ENCODE results near the gene PTPRN2. TPM values are rescaled to one million over a fixed set of nuclear protein-coding genes. Genes with fewer than 3 reads are reported as not detected.
A peak's percentile ranks its signal among the peaks of the same experiment; 100 is the strongest.

Gene PTPRN2
- total RNA-seq, 1 experiment from 2014 or later: 3.8 TPM

- H3K4me3 ChIP-seq: no peak overlapping the region
- no peaks in the 10 kb centered on the region for H3K4me1 ChIP-seq
- H3K36me3 ChIP-seq: no peaks in the 10 kb centered on the region
- H3K27ac ChIP-seq: no peak overlapping the region
- H3K27me3 ChIP-seq: peaks cover 3% of the 10 kb centered on the region; the same call in 1 of the 2 replicates
- no peak for DNase-seq
- H3K9me3 ChIP-seq (replicated peaks): no peaks in the 10 kb centered on the region
Measured at GRCh38 chr7:157997471-157997870, 590.2 kb downstream of the PTPRN2 start.

GRCh38 chr7:157997080-157997440 lies 590.6 kb downstream of the PTPRN2 start:
- H3K9me3 ChIP-seq (replicated peaks): no peaks in the 10 kb centered on the region
- peaks cover 4% of the 10 kb centered on the region for H3K27me3 ChIP-seq

GRCh38 chr7:157996359-157997079 lies 591.1 kb downstream of the PTPRN2 start:
- Histone ChIP-seq H3K36me3 (no peaks in the 10 kb centered on the region), H3K9me3 (replicated peaks) (no peaks in the 10 kb centered on the region), H3K4me3 (no peak overlapping the region), H3K27ac (no peak overlapping the region), H3K27me3 (peaks cover 4% of the 10 kb centered on the region), H3K4me1 (no peaks in the 10 kb centered on the region)
- DNase-seq: peak in 1 of 2 experiments; percentile 17

More at GRCh38 chr7:157997080-157997440, 590.6 kb downstream of the PTPRN2 start:
- DNase-seq: no peak
- H3K4me1 ChIP-seq: no peaks in the 10 kb centered on the region
- H3K36me3 ChIP-seq: no peaks in the 10 kb centered on the region
- H3K27ac ChIP-seq: no peak overlapping the region
- H3K4me3 ChIP-seq: no peak overlapping the region

- H3K27ac ChIP-seq: no peak overlapping the region
- no peak for DNase-seq
- no peak overlapping the region for H3K4me3 ChIP-seq
- H3K36me3 ChIP-seq: no peaks in the 10 kb centered on the region
- no peaks in the 10 kb centered on the region for H3K9me3 ChIP-seq (replicated peaks)
- peaks cover 7% of the 10 kb centered on the region for H3K27me3 ChIP-seq
- no peaks in the 10 kb centered on the region for H3K4me1 ChIP-seq
Measured at GRCh38 chr7:157995815-157996214, 591.8 kb downstream of the PTPRN2 start.

- Histone ChIP-seq H3K36me3 (no peaks in the 10 kb centered on the region), H3K4me3 (no peak overlapping the region), H3K4me1 (no peaks in the 10 kb centered on the region), H3K9me3 (replicated peaks) (no peaks in the 10 kb centered on the region), H3K27ac (no peak overlapping the region), H3K27me3 (peaks cover 12% of the 10 kb centered on the region)
- no peak for DNase-seq
Measured at GRCh38 chr7:157994319-157994718, 593.3 kb downstream of the PTPRN2 start.

- Histone ChIP-seq H3K27ac (no peak overlapping the region), H3K27me3 (peaks cover 12% of the 10 kb centered on the region), H3K36me3 (no peaks in the 10 kb centered on the region), H3K4me1 (no peaks in the 10 kb centered on the region), H3K9me3 (replicated peaks) (no peaks in the 10 kb centered on the region), H3K4me3 (no peak overlapping the region)
- no peak for DNase-seq
Measured at GRCh38 chr7:157993406-157994105, 594.1 kb downstream of the PTPRN2 start.

GRCh38 chr7:157992511-157993160 lies 595.0 kb downstream of the PTPRN2 start:
- H3K27me3 ChIP-seq: peaks cover 12% of the 10 kb centered on the region
- H3K9me3 ChIP-seq (replicated peaks): no peaks in the 10 kb centered on the region
- H3K27ac ChIP-seq: no peak overlapping the region
- no peaks in the 10 kb centered on the region for H3K36me3 ChIP-seq
- DNase-seq: no peak
- no peaks in the 10 kb centered on the region for H3K4me1 ChIP-seq
- H3K4me3 ChIP-seq: no peak overlapping the region

GRCh38 chr7:157991761-157992160 lies 595.9 kb downstream of the PTPRN2 start:
- no peak overlapping the region for H3K4me3 ChIP-seq
- no peaks in the 10 kb centered on the region for H3K36me3 ChIP-seq
- H3K4me1 ChIP-seq: no peaks in the 10 kb centered on the region
- H3K27ac ChIP-seq: no peak overlapping the region
- DNase-seq: no peak
- peaks cover 17% of the 10 kb centered on the region for H3K27me3 ChIP-seq
- no peaks in the 10 kb centered on the region for H3K9me3 ChIP-seq (replicated peaks)

GRCh38 chr7:157991351-157991750 lies 596.3 kb downstream of the PTPRN2 start:
- H3K4me1 ChIP-seq: no peaks in the 10 kb centered on the region
- no peak overlapping the region for H3K4me3 ChIP-seq
- no peaks in the 10 kb centered on the region for H3K9me3 ChIP-seq (replicated peaks)
- H3K27ac ChIP-seq: no peak overlapping the region
- no peak for DNase-seq
- no peaks in the 10 kb centered on the region for H3K36me3 ChIP-seq
- H3K27me3 ChIP-seq: peaks cover 17% of the 10 kb centered on the region

- Histone ChIP-seq H3K27ac (no peak overlapping the region), H3K9me3 (replicated peaks) (no peaks in the 10 kb centered on the region), H3K4me3 (no peak overlapping the region), H3K4me1 (no peaks in the 10 kb centered on the region), H3K27me3 (peaks cover 17% of the 10 kb centered on the region), H3K36me3 (no peaks in the 10 kb centered on the region)
- DNase-seq: no peak
Measured at GRCh38 chr7:157990881-157991250, 596.8 kb downstream of the PTPRN2 start.

- no peak overlapping the region for H3K27ac ChIP-seq
- no peak overlapping the region for H3K4me3 ChIP-seq
- no peaks in the 10 kb centered on the region for H3K4me1 ChIP-seq
- no peaks in the 10 kb centered on the region for H3K9me3 ChIP-seq (replicated peaks)
- H3K36me3 ChIP-seq: no peaks in the 10 kb centered on the region
- peak in 1 of 2 experiments; percentile 23 for DNase-seq
- peaks cover 17% of the 10 kb centered on the region for H3K27me3 ChIP-seq
Measured at GRCh38 chr7:157990226-157990880, 597.3 kb downstream of the PTPRN2 start.

- DNase-seq: no peak
- Histone ChIP-seq H3K9me3 (replicated peaks) (no peaks in the 10 kb centered on the region), H3K4me1 (no peaks in the 10 kb centered on the region), H3K36me3 (no peaks in the 10 kb centered on the region), H3K4me3 (no peak overlapping the region), H3K27me3 (peaks cover 17% of the 10 kb centered on the region), H3K27ac (no peak overlapping the region)
Measured at GRCh38 chr7:157989589-157989988, 598.0 kb downstream of the PTPRN2 start.

- Histone ChIP-seq H3K4me3 (no peak overlapping the region), H3K27ac (no peak overlapping the region), H3K36me3 (no peaks in the 10 kb centered on the region), H3K4me1 (no peaks in the 10 kb centered on the region), H3K9me3 (replicated peaks) (no peaks in the 10 kb centered on the region), H3K27me3 (peaks cover 17% of the 10 kb centered on the region)
- no peak for DNase-seq
Measured at GRCh38 chr7:157987906-157988305, 599.7 kb downstream of the PTPRN2 start.

GRCh38 chr7:157986051-157986450 lies 601.6 kb downstream of the PTPRN2 start:
- no peak for DNase-seq

GRCh38 chr7:157985636-157986035 lies 602.0 kb downstream of the PTPRN2 start:
- Histone ChIP-seq H3K27ac (no peak overlapping the region), H3K27me3 (peaks cover 8% of the 10 kb centered on the region; the same call in 1 of the 2 replicates), H3K4me1 (no peaks in the 10 kb centered on the region), H3K9me3 (replicated peaks) (no peaks in the 10 kb centered on the region), H3K36me3 (no peaks in the 10 kb centered on the region), H3K4me3 (no peak overlapping the region)
- no peak for DNase-seq

More at GRCh38 chr7:157986051-157986450, 601.6 kb downstream of the PTPRN2 start:
- Histone ChIP-seq H3K27me3 (peaks cover 13% of the 10 kb centered on the region; the same call in 1 of the 2 replicates), H3K9me3 (replicated peaks) (no peaks in the 10 kb centered on the region), H3K36me3 (no peaks in the 10 kb centered on the region), H3K27ac (no peak overlapping the region), H3K4me3 (no peak overlapping the region), H3K4me1 (no peaks in the 10 kb centered on the region)
